ENCODE results near the gene SPAG17. TPM values are rescaled to one million over a fixed set of nuclear protein-coding genes. Genes with fewer than 3 reads are reported as not detected.

Gene SPAG17
- total RNA-seq, 2 donors from 2014 or later: 9.0 TPM; not detected in 1

DNA sequence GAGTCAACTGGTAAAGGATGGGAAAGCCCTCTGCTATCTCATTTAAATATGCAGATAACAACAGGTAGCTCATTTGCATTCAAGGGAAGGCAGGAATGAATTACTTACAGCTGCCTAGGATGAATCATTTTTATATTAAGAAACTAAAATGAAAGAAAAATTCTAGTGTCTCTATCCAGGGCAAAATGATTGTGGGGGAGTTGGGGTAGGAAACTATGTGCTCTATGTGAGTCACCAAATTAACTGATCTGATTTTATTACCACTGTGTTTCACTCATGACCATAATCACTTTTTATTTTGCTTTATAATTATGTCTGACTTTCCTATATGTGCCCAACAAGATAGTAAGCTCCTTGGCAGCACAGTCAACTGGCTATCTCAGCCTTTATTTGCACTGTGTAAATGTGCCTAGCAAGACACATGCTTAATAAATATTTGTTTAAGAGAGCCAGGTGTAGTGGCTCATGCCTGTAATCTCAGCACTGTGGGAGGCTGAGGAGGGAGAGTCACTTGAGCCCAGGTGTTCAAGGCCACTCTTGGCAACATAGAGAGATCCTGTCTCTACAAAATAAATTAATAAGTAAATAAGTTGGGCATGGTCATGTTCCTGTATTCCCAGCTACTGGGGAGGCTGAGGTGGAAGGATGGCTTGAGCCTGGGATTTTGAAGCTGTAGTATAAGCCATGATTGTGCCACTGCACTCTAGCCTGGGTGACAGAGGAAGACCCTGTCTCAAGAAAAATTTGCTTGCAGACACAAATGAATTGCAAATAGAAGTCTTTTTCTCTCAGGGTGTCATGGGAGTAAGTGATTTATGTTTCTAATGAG lies 84.1 kb downstream of the SPAG17 start:
- H3K36me3 ChIP-seq: no peaks in the 10 kb centered on the region
- H3K4me3 ChIP-seq: no peak overlapping the region
- intact Hi-C loops (cut with DNase I): no loop called here
- H3K27me3 ChIP-seq (replicated peaks; ENCODE audit: insufficient read depth): no peaks in the 10 kb centered on the region
- H3K27ac ChIP-seq: no peak overlapping the region
- TF ChIP-seq, protein P1, sequence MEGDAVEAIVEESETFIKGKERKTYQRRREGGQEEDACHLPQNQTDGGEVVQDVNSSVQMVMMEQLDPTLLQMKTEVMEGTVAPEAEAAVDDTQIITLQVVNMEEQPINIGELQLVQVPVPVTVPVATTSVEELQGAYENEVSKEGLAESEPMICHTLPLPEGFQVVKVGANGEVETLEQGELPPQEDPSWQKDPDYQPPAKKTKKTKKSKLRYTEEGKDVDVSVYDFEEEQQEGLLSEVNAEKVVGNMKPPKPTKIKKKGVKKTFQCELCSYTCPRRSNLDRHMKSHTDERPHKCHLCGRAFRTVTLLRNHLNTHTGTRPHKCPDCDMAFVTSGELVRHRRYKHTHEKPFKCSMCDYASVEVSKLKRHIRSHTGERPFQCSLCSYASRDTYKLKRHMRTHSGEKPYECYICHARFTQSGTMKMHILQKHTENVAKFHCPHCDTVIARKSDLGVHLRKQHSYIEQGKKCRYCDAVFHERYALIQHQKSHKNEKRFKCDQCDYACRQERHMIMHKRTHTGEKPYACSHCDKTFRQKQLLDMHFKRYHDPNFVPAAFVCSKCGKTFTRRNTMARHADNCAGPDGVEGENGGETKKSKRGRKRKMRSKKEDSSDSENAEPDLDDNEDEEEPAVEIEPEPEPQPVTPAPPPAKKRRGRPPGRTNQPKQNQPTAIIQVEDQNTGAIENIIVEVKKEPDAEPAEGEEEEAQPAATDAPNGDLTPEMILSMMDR (IDR thresholded peaks at IDR 0.05): no peak
- no peak for TF ChIP-seq POLR2A (IDR thresholded peaks at IDR 0.05)
- peak; percentile 69 for TF ChIP-seq POLR2AphosphoS5 (IDR thresholded peaks at IDR 0.05)
- H3K4me1 ChIP-seq (replicated peaks): no peaks in the 10 kb centered on the region
- no peaks in the 10 kb centered on the region for H3K9me3 ChIP-seq
- DNase-seq (ENCODE audit: low spot score): peak; percentile 42

GRCh38 chr1:118099686-118100085 lies 85.3 kb downstream of the SPAG17 start:
- WGBS: 69% methylated on average over 5 of the region's 5 CpGs
- intact Hi-C loops (cut with DNase I): no loop called here

GRCh38 chr1:118097622-118098348 lies 87.2 kb downstream of the SPAG17 start:
- H3K9me3 ChIP-seq: no peaks in the 10 kb centered on the region
- intact Hi-C loops (cut with DNase I): no loop called here
- H3K27me3 ChIP-seq (replicated peaks; ENCODE audit: insufficient read depth): no peaks in the 10 kb centered on the region
- TF ChIP-seq POLR2AphosphoS5 (IDR thresholded peaks at IDR 0.05): no peak
- TF ChIP-seq, protein P1 (IDR thresholded peaks at IDR 0.05): no peak
- TF ChIP-seq POLR2A (IDR thresholded peaks at IDR 0.05): no peak
- H3K4me3 ChIP-seq: no peak overlapping the region
- no peaks in the 10 kb centered on the region for H3K36me3 ChIP-seq
- H3K4me1 ChIP-seq (replicated peaks): no peaks in the 10 kb centered on the region
- 48% methylated on average over 3 of the region's 3 CpGs for WGBS
- no peak overlapping the region for H3K27ac ChIP-seq
- DNase-seq (ENCODE audit: low spot score): no peak

More at GRCh38 chr1:118099686-118100085, 85.3 kb downstream of the SPAG17 start:
- no peak overlapping the region for H3K27ac ChIP-seq
- no peak for TF ChIP-seq POLR2A (IDR thresholded peaks at IDR 0.05)
- no peak for TF ChIP-seq POLR2AphosphoS5 (IDR thresholded peaks at IDR 0.05)
- TF ChIP-seq, protein P1 (IDR thresholded peaks at IDR 0.05): no peak
- no peak for DNase-seq (ENCODE audit: low spot score)
- no peak overlapping the region for H3K4me3 ChIP-seq
- no peaks in the 10 kb centered on the region for H3K4me1 ChIP-seq (replicated peaks)
- no peaks in the 10 kb centered on the region for H3K36me3 ChIP-seq
- H3K27me3 ChIP-seq (replicated peaks; ENCODE audit: insufficient read depth): no peaks in the 10 kb centered on the region
- H3K9me3 ChIP-seq: no peaks in the 10 kb centered on the region

DNA sequence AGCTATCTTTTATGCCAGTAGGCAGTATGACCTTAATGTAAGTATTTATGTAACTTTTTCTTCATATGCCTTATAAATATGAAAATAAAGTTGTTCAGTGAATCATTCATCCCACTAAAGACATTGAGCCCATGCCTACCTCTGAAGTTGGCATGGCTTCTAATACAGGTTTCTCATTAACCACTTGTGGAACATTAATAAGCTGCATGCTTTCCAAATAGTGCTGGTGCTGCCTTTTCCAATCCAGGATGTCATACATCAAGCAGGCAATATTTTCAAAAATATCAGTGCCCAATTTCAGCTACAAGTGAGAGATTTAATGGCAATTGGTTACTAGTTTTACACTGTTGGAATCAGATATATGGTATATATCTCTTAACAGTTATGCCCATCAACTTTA lies 92.0 kb downstream of the SPAG17 start:
- Histone ChIP-seq H3K36me3 (no peaks in the 10 kb centered on the region), H3K27ac (no peak overlapping the region), H3K4me3 (no peak overlapping the region), H3K4me1 (replicated peaks) (no peaks in the 10 kb centered on the region), H3K27me3 (replicated peaks; ENCODE audit: insufficient read depth) (no peaks in the 10 kb centered on the region), H3K9me3 (no peaks in the 10 kb centered on the region)
- TF ChIP-seq, protein P1 (IDR thresholded peaks at IDR 0.05): no peak
- TF ChIP-seq POLR2AphosphoS5 (IDR thresholded peaks at IDR 0.05): no peak
- TF ChIP-seq POLR2A (IDR thresholded peaks at IDR 0.05): no peak
- intact Hi-C loops (cut with DNase I): no loop called here
- no peak for DNase-seq (ENCODE audit: low spot score)
